HG03460 (cell line): ENCODE results near the gene TSPEAR.

ENCODE experiments used
- ATAC-seq: cut with Tn5 transposase; IDR thresholded peaks from one replicate; pipeline ENCODE4 v1.9.1; 2021; ENCODE audit not compliant: unreplicated experiment

Gene TSPEAR

GRCh38 chr21:44522753-44523204 lies 188.6 kb downstream of the TSPEAR start:
- ATAC-seq: no peak

DNA sequence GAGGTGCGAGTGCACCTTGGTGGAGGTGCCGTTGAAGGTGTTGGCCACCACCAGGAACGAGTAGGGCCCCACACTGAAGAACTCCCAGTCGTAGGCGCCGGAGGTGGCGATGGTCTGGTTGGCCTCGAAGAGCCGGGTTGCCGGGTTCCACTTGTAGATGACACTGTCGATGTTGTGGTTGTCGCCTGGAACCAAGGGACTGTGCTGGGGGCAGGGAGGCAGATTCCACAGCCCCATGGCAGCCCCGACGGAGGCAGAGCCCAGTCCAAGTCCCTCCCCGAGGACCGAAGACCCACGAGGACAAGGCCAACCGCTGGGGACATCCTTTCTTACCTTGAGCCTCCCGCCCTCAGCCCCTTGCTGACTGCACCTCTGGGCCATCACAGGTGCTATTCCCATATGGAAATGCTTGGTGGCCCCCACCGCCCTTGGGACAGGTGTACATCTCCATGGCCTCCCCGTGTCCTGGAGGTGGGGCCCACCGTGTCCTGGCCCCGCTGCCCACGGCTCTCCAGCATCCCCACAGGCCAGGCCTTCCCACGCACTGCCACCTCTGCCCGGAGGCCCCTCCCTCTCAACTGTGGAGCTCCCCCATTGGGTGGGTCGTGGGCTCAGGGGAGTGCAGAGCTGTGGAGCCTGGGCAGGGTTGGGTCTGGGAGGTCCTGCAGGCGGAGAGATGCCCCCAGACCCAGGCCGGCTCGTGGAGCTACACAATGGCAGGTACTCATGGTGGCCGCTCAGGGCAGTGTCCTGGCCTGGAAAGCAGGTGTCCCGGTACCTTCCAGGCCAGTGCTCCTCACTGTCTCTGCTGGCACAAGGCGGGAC lies 189.2 kb downstream of the TSPEAR start:
- no peak for ATAC-seq

DNA sequence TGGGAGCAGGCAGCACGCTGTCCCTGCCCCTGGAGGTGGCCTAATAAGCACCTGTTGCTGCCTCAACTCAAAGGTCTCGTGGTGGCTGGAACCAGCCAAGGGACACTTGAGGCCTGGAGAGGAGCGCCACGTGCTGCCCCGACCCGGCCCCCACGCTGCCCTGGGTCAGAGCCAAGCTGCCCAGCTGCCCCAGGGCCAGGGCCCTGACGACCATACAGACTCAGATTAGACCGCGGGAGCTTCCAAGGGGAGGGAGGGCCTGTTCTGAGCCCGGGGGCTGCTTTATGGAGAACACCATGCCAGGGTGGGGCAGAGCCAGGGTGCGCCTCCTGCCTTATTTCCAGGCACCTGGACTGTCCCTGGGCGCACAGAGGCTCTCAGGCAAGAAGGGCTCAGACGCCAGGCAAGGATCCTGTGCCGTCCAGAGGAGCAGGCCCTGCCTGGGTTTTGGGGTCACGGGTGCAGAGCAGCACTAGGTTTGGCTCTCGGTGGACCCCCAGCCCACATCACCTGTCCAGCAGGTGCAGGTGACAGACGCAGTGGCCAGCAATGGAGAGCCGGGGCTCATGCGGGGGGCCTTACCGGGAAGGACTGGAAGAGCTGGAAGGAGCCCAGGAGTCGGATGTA lies 190.0 kb downstream of the TSPEAR start:
- no peak for ATAC-seq

DNA sequence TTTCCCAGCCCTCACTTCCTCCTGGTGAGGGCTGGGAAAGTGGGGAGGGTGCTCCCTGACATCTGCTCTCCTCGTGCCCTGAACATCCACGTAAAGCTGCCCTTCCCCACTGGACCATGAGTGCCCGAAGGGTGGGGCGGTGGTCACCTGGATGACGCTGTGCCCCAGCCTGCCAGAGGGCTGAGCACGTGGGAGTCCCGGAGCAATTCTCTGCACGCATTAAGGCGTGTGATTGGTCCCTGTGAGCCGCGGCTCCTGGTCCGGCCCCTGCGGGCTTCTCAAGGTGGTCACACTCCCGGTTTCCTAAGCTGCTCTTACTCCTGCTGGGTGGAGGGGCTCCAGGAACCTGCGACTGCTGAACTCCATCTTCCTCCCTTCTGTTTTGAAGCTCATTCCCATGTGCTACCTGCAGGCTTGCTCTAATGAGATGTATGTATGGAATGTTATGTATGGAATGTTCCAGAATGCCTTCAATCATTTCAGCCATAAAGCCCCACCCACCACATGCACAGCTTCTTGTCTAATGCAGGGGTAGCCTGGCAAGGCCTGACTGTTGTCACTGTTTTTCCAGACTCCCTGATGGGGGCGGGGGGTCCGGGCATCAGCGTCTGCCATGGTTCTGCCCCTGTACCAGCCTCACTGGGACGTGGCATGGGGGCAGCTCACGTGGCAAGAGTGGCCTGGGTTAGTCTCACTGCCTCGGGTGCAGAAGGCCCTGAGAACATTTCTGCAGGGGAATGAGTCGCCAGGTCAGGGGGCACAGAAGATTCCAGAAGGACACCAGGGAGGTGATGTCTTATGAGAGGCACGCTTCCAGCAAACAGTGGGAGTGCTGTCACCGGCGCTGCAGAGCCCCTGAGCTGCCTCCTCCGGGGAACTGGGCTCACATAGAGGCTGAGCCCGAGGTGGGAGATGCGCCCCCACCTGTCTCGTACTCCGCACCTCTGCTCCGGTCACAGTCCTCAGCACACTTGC lies 190.8 kb downstream of the TSPEAR start:
- no peak for ATAC-seq

DNA sequence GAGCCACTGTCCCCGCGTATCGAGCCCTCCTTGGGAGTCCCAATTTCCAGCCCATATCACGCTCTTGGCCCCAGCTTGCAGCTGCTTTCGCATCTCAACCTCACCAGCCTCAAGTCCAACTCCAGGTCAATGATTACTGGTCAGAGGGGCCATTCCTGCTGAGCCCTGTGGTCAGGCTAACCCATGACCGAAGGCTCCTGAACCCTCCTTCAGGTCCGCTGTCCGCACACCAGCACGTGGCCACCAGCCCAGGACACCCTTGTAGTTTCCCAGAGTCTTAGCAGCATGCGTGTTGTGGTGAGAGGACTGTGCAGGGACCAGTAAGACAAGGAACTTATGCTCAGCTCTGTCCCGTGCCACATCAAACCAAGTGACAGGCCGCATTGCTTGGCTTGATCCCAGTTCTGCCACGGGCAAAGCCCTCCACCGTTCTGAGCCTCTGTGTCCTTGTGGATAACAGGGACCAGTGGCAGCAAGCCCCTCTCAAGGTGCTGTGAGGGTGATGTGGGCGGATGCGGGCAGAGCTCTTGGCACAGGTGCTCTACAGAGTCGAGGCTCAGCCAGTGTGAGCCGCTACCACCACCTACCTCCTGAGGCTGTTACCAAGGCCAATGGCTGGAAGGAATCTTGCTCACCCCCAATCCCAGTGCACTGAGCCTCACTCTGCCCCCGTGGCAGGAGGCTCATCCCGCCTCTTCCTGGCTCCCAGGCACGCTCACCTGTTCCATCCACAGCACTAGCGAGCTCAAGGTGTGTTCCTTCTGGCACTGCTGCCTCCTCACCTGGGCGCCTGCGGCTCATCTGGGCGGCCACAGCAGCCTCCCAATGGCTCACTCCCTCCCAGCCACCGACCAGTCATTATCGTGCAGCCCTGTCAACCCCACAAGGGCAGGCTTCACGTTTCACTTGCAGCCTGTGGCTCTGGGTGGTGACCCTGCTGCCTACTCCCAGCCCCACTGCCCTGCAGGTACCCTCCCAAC lies 191.7 kb downstream of the TSPEAR start:
- no peak for ATAC-seq

- no peak for ATAC-seq
Observed at GRCh38 chr21:44518686-44519085, 192.7 kb downstream of the TSPEAR start.

GRCh38 chr21:44517175-44517899 lies 194.0 kb downstream of the TSPEAR start:
- ATAC-seq: no peak

DNA sequence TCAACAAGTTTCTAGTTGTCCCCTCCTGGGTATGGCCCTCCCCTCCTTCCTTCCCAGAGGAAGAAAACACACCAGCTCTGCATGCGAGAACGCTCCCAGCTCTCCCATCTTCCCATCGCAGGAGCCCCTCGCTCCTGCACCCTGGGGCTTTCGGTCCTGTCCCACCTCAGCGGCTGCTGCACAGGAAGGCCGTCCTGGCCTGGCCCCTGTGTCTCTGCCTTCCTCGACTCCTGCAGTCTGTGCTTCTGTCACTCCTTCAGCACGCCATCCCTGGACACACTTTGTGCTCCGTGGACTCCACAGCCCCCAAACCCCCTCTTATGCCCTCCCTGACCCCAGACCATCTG lies 194.6 kb downstream of the TSPEAR start:
- ATAC-seq: no peak

DNA sequence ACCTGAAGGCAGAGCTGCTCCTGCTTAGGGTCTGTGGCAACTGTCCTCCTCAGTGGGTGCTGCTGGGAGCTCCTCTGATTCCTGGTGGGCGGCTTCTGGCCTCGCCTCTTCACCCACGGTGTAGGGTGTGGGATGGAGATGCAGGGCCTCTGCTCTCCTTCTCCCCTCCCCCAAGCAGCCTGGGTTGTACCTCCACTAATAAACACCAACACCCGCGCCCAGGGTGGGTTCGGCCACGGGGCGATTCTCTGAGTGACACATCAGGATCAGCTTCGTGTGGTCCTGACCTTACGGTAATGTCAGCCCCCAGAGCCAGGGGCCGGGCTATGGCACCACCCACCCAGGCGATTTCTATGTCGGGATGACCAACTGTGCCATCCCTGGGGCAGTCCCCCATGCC lies 195.0 kb downstream of the TSPEAR start:
- no peak for ATAC-seq

DNA sequence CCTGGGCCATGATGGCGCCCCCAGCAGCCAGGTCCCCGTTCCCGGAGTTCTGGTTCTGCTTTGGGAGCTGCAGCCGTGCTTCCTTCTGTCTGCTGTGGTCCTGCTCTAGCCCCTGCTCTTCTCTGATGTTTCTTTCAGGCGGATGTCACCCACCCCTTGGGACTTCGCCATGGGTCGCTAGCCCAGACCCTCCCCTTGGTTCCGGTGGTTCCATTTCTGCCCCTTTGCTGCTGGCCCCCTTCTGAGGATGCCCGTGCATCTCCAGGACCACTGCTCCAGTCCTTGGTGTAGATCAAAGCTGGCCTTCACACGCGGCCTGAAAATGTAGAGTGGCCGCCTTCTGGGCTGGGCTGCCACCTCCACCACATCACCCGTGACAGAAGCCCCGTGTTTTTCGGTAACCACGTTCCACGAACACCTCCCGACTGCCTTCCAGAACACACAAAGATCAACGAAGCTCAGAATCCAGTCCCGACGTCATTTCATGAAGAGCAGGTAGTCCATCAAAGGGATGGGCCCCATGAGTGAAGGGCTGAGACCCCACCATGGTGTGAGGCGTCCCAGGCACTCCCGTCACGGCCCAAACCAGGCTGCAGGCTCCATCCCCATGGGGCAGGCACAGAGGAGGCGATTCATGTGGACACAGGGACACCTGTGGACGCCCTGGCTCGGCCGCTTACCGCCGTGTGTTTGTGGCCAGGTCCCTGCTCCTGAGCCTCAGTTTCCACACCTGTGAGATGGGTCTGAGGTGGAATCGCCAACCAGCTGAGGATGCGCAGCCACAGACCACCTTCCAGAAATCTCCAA lies 195.8 kb downstream of the TSPEAR start:
- ATAC-seq: no peak

GRCh38 chr21:44514746-44515358 lies 196.5 kb downstream of the TSPEAR start:
- no peak for ATAC-seq

DNA sequence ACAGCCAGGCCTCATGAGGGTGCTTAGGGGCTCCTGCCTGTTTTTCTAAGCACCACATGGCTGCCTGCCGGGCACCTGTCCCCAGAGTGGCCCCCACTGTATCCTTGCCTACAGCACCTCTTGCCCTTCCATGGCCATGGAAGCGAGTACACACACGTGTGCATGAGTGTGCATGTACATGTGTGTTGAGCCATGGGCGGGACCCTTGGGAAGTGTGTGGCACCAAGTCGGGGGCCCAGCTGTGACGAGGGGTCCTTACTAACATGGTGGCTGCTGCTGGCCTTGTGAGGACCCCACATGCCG lies 197.2 kb downstream of the TSPEAR start:
- no peak for ATAC-seq

- ATAC-seq: no peak
Observed at GRCh38 chr21:44513389-44514217, 197.8 kb downstream of the TSPEAR start.

DNA sequence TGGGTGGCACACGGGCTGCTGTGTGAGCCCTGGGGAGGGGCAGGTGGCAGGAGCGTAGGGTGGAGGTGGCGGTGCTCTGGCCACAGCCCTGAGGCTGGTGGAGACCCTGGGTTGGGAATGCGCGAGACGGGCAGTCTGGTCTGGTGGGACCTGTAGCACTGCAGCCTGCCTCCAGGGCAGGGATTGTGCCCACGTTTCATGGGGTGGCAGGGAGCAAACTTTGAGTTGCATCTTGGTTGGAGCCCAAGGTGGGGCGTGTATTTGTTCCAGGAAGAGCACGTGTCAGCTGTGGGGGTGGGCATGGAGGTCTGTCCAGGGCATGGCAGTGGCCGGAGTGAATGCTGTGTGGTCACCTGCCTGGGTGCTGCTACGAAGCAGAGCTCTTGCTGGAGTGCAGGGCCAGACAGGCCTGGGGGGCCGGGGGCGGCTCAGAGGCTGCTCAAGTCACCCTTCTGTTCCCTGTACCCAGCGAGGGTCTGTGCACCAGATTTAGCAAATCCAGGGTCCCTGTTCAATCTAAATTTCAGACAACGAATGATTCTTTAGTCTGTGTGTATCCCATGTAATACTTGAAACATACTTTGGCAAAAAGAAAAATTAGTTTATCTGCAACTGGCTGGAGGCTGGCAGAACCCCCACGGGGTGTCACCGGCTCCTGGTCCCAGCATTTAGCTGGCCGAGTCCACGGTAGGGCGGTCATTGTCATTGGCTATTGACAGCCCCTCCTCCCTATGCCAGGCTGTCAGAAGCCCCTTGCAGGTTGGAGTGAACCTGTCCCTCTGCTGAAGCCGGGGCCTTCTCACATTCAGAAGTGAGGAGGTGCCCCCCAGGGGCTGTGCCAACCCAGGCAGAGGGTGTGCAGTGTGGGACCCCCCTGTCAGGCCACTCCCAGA lies 198.6 kb downstream of the TSPEAR start:
- no peak for ATAC-seq

DNA sequence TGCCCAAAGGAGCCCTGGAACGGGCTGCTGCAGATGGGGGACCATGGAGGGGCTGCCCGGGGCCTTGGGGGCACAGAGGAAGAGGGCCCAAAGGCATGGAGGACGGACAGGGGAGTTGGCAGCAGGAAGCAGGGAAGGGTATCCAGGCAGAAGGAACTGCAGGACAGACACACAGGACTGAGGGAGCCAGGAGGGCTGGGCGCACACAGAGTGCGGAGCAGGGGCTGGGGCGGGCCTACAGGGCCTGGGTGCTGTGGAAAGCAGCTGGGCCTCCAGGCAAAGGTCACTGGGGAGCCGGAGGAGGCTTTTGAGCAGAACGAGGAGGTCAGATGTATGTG lies 199.5 kb downstream of the TSPEAR start:
- no peak for ATAC-seq

DNA sequence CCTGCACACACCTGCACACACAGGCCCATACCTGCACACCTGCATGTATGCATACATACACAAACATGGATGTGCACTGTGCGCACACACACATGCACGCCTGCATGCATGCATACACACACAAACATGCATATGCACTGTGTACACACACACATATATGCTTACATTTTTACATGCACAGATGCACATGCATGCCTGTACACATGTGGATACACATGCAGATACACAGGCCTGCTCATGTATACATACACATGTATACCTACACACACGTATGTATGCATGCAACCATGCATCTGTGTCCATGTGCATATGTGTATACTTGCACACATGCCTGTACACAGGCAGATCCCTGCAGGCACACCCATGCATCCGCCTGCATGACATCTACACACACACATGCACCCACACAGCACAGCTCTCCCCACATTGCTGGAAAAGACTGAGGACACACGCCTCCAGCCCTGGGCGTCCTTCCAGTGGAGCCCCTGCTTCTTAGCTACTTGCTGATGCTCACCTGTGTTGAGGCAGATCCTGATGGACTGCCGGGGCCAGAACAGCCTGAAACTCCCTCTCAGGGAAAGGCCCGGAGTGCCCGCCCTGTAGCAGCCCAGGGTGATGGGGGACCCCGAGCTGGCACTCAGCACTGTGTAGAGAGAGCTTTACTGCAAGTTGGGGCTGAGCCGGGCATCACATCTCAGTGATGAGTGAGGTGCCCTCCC lies 200.0 kb downstream of the TSPEAR start:
- ATAC-seq: no peak
